GM12878 (cell line): Measurements from ENCODE around the gene NSMCE1. TPM values are rescaled to one million over a fixed set of nuclear protein-coding genes. Genes with fewer than 3 reads are reported as not detected.

ENCODE experiments used
- CBX5 ChIP-seq: sonication (generic); IDR thresholded peaks from 2 replicates; pipeline ENCODE4 v1.6.1; 2016; ENCODE audit warnings: low read depth, moderate library complexity, mild to moderate bottlenecking, inconsistent platforms
- CHD4 ChIP-seq: fragments of 200-600 bp; sonication (generic); IDR thresholded peaks from 2 replicates; pipeline ENCODE4 v1.6.1; 2016; ENCODE audit warnings: mild to moderate bottlenecking
- ETV6 ChIP-seq, 2 experiments: fragments of 450-650 bp in 1 of 2; IDR thresholded peaks in 1 of 2; conservative IDR thresholded peaks in 1 of 2; 2 replicates each; pipeline ENCODE4 v1.6.1; 2014; ENCODE audit warnings: antibody characterized with exemption in 1 of 2, borderline replicate concordance in 1 of 2, low read depth in 1 of 2, mild to moderate bottlenecking in 1 of 2, moderate library complexity in 1 of 2
- HDAC6 ChIP-seq: fragments of 200-600 bp; sonication (generic); IDR thresholded peaks from one replicate; pipeline ENCODE4 v1.8.0; 2017; ENCODE audit warnings: antibody characterized with exemption; ENCODE audit not compliant: unreplicated experiment
- HDGF ChIP-seq: fragments of 450-650 bp; IDR thresholded peaks from 2 replicates; pipeline ENCODE4 v1.6.1; 2016; ENCODE audit warnings: antibody characterized with exemption
- MEF2A ChIP-seq: IDR thresholded peaks from 2 replicates; pipeline ENCODE4 v1.6.1; 2011; ENCODE audit warnings: low read depth, mild to moderate bottlenecking, low read length, moderate library complexity; ENCODE audit not compliant: insufficient read depth
- NR2C1 ChIP-seq: fragments of 450-650 bp; IDR thresholded peaks from 2 replicates; pipeline ENCODE4 v1.6.1; 2017; ENCODE audit warnings: antibody characterized with exemption, mild to moderate bottlenecking, moderate library complexity
- NR2C2 ChIP-seq: IDR thresholded peaks from 2 replicates; pipeline ENCODE4 v1.6.1; 2011; ENCODE audit warnings: borderline replicate concordance, low read depth; ENCODE audit not compliant: control insufficient read depth, insufficient read length
- PAX5 ChIP-seq: IDR thresholded peaks from 2 replicates; pipeline ENCODE4 v1.6.1; 2011; ENCODE audit warnings: low read depth, low read length, borderline replicate concordance
- RB1 ChIP-seq: fragments of 450-650 bp; formaldehyde crosslinking; IDR thresholded peaks from 2 replicates; pipeline ENCODE4 v1.6.1; 2017; ENCODE audit warnings: mild to moderate bottlenecking, borderline replicate concordance
- SIN3A ChIP-seq: IDR thresholded peaks from 2 replicates; pipeline ENCODE4 v1.6.1; 2012; ENCODE audit warnings: low read depth, low read length, improper control_type of control experiment
- SMAD5 ChIP-seq: IDR thresholded peaks from 2 replicates; pipeline ENCODE4 v1.6.1; 2016; ENCODE audit warnings: antibody characterized with exemption, low read depth
- TCF12 ChIP-seq: IDR thresholded peaks from 2 replicates; pipeline ENCODE4 v1.6.1; 2011; ENCODE audit warnings: low read depth, mild to moderate bottlenecking, low read length
- ZNF217 ChIP-seq: fragments of 450-650 bp; IDR thresholded peaks from 2 replicates; pipeline ENCODE4 v1.6.1; 2017; ENCODE audit warnings: antibody characterized with exemption, mild to moderate bottlenecking
- polyA plus RNA-seq, 11 experiments: library from polyadenylated mRNA; depleted of rRNA in 4 of 11; unstranded in 6 of 11; stranded (reverse) in 5 of 11; fragments of >200 nt; fragmentation: Nextera tagmentation in 4 of 11; fragmentation: Illumina TruSeq in 1 of 11; extraction: Ambion mirVana in 4 of 11; extraction: Trizol in 1 of 11; gene quantifications; 1 replicate in 1 of 11; 2 replicates in 10 of 11; pipeline versions ENCODE4 v1.2.1 to v1.2.3, GENCODE V29; 2011 to 2016; ENCODE audit warnings: inconsistent platforms in 2 of 11, missing spikeins in 2 of 11, low read depth in 1 of 11
- total RNA-seq, 4 experiments: library from RNA; depleted of rRNA in 3 of 4; stranded (reverse); fragments of >200 nt in 3 of 4; fragmentation: Illumina TruSeq in 1 of 4; extraction: Trizol in 1 of 4; gene quantifications; 2 replicates each; pipeline versions ENCODE4 v1.2.1 to v1.2.3, GENCODE V29; 2013 to 2021
- TF ChIP-seq, protein P1 (sequence below): fragments of 450-650 bp; IDR thresholded peaks from 2 replicates; pipeline ENCODE4 v1.6.1; 2016; ENCODE audit warnings: mild to moderate bottlenecking, moderate library complexity, borderline replicate concordance
- TF ChIP-seq, protein P2 (sequence below): fragments of 150-350 bp; IDR thresholded peaks from 2 replicates; pipeline ENCODE4 v1.6.1; 2016; ENCODE audit warnings: low read depth, low read length
- TF ChIP-seq, protein P3 (sequence below): fragments of 450-650 bp; IDR thresholded peaks from 2 replicates; pipeline ENCODE4 v1.6.1; 2017; ENCODE audit warnings: mild to moderate bottlenecking, moderate library complexity

The NSMCE1 gene
- total and polyA plus RNA-seq, 10 of the 15 experiments (the other 5 are each of a cell fraction or from before 2014, with no cell fraction given) = 54.0 to 214 (median 71.4) TPM

DNA sequence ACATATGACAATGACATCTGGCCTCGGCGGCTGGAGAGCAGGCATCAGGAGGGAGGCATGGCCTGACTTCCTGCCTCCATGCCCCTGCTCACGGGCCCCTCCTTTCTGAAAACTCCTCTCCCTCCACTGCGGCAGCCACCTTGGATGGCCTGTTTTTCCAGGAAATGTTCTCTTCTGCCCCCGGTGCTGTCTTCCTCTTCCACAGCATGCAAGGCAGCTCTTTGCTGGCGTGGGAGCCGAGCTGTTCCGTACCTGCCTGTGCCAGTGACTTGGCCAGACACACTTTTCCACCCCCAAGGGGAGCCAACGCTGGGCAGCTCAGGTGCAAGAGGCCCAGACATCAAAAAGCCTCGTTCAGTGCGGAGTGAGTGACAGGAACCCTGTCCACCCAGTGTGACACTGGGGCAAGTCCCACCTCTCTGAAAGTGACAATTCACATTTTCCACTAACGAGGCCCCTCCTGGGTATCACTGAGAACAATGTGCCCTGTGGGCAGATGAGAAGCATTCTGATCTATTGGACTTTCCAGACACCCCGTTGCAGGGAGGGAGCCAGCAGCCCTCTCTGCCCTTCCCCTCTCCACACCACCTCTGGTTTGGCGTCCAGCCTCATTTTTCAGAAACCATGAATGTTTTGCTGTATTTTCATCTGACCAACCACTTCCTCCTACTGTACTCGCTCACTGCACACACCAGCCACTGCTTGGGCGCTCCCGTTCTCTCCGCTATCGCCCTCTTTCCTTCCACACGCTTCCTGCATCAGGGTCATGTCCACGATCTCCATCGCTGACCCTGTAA is 31.2 kb downstream of the NSMCE1 start (continued):
- no peak for TF ChIP-seq MEF2A
- no peak for TF ChIP-seq HDAC6
- peak in 1 of 2 experiments; percentile 47; a peak in 1 of 4 replicates for TF ChIP-seq ETV6 (conservative IDR thresholded peaks at IDR 0.05 in 1 of 2, IDR thresholded peaks at IDR 0.05 in 1 of 2; ENCODE audit: borderline replicate concordance in 1 of 2, low read depth in 1 of 2)
- no peak for TF ChIP-seq ZNF217
- TF ChIP-seq CHD4 = no peak
- TF ChIP-seq RB1 = peak; percentile 25; the same call in 1 of the 2 replicates
- TF ChIP-seq, protein P1, sequence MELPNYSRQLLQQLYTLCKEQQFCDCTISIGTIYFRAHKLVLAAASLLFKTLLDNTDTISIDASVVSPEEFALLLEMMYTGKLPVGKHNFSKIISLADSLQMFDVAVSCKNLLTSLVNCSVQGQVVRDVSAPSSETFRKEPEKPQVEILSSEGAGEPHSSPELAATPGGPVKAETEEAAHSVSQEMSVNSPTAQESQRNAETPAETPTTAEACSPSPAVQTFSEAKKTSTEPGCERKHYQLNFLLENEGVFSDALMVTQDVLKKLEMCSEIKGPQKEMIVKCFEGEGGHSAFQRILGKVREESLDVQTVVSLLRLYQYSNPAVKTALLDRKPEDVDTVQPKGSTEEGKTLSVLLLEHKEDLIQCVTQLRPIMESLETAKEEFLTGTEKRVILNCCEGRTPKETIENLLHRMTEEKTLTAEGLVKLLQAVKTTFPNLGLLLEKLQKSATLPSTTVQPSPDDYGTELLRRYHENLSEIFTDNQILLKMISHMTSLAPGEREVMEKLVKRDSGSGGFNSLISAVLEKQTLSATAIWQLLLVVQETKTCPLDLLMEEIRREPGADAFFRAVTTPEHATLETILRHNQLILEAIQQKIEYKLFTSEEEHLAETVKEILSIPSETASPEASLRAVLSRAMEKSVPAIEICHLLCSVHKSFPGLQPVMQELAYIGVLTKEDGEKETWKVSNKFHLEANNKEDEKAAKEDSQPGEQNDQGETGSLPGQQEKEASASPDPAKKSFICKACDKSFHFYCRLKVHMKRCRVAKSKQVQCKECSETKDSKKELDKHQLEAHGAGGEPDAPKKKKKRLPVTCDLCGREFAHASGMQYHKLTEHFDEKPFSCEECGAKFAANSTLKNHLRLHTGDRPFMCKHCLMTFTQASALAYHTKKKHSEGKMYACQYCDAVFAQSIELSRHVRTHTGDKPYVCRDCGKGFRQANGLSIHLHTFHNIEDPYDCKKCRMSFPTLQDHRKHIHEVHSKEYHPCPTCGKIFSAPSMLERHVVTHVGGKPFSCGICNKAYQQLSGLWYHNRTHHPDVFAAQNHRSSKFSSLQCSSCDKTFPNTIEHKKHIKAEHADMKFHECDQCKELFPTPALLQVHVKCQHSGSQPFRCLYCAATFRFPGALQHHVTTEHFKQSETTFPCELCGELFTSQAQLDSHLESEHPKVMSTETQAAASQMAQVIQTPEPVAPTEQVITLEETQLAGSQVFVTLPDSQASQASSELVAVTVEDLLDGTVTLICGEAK = no peak; the same call in 1 of the 2 replicates
- TF ChIP-seq SMAD5 = no peak
- TF ChIP-seq, protein P2, sequence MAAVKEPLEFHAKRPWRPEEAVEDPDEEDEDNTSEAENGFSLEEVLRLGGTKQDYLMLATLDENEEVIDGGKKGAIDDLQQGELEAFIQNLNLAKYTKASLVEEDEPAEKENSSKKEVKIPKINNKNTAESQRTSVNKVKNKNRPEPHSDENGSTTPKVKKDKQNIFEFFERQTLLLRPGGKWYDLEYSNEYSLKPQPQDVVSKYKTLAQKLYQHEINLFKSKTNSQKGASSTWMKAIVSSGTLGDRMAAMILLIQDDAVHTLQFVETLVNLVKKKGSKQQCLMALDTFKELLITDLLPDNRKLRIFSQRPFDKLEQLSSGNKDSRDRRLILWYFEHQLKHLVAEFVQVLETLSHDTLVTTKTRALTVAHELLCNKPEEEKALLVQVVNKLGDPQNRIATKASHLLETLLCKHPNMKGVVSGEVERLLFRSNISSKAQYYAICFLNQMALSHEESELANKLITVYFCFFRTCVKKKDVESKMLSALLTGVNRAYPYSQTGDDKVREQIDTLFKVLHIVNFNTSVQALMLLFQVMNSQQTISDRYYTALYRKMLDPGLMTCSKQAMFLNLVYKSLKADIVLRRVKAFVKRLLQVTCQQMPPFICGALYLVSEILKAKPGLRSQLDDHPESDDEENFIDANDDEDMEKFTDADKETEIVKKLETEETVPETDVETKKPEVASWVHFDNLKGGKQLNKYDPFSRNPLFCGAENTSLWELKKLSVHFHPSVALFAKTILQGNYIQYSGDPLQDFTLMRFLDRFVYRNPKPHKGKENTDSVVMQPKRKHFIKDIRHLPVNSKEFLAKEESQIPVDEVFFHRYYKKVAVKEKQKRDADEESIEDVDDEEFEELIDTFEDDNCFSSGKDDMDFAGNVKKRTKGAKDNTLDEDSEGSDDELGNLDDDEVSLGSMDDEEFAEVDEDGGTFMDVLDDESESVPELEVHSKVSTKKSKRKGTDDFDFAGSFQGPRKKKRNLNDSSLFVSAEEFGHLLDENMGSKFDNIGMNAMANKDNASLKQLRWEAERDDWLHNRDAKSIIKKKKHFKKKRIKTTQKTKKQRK = no peak
- TF ChIP-seq HDGF = no peak; the same call in 1 of the 2 replicates
- no peak for TF ChIP-seq TCF12
- no peak for TF ChIP-seq CBX5
- no peak for TF ChIP-seq NR2C2
- TF ChIP-seq NR2C1 = no peak
- TF ChIP-seq SIN3A = no peak; the same call in 1 of the 2 replicates
- TF ChIP-seq, protein P3, sequence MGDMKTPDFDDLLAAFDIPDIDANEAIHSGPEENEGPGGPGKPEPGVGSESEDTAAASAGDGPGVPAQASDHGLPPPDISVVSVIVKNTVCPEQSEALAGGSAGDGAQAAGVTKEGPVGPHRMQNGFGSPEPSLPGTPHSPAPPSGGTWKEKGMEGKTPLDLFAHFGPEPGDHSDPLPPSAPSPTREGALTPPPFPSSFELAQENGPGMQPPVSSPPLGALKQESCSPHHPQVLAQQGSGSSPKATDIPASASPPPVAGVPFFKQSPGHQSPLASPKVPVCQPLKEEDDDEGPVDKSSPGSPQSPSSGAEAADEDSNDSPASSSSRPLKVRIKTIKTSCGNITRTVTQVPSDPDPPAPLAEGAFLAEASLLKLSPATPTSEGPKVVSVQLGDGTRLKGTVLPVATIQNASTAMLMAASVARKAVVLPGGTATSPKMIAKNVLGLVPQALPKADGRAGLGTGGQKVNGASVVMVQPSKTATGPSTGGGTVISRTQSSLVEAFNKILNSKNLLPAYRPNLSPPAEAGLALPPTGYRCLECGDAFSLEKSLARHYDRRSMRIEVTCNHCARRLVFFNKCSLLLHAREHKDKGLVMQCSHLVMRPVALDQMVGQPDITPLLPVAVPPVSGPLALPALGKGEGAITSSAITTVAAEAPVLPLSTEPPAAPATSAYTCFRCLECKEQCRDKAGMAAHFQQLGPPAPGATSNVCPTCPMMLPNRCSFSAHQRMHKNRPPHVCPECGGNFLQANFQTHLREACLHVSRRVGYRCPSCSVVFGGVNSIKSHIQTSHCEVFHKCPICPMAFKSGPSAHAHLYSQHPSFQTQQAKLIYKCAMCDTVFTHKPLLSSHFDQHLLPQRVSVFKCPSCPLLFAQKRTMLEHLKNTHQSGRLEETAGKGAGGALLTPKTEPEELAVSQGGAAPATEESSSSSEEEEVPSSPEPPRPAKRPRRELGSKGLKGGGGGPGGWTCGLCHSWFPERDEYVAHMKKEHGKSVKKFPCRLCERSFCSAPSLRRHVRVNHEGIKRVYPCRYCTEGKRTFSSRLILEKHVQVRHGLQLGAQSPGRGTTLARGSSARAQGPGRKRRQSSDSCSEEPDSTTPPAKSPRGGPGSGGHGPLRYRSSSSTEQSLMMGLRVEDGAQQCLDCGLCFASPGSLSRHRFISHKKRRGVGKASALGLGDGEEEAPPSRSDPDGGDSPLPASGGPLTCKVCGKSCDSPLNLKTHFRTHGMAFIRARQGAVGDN = peak; percentile 96
- no peak for TF ChIP-seq PAX5
